SU-DHL-6 (cell line): ENCODE measurements around the gene GART.

Experiments
- H2AFZ ChIP-seq: fragments of 200-600 bp; sonication (generic); 2 replicates; pipeline ENCODE4 v1.6.1; 2014; ENCODE audit warnings: low read depth, mild to moderate bottlenecking, moderate library complexity, mixed read lengths, antibody characterized with exemption, low read length; ENCODE audit not compliant: severe bottlenecking
- H3F3A ChIP-seq: fragments of 200-600 bp; shearing (Covaris generic); 2 replicates; pipeline ENCODE4 v1.6.0; 2016; ENCODE audit warnings: antibody characterized with exemption, mild to moderate bottlenecking; ENCODE audit not compliant: insufficient read depth
- H3K27ac ChIP-seq: fragments of 200-600 bp; sonication (generic); 2 replicates; pipeline ENCODE4 v1.5.1; 2016; ENCODE audit warnings: low read depth, mild to moderate bottlenecking, low read length, moderate library complexity, mixed read lengths
- H3K27me3 ChIP-seq: fragments of 200-600 bp; sonication (generic), shearing (Covaris generic); 2 replicates; pipeline ENCODE4 v1.6.0; 2014; ENCODE audit warnings: mild to moderate bottlenecking, low read length
- H3K36me3 ChIP-seq: fragments of 200-600 bp; sonication (generic); 2 replicates; pipeline ENCODE4 v1.6.1; 2014; ENCODE audit warnings: mild to moderate bottlenecking, low read length, mixed read lengths
- H3K4me2 ChIP-seq: fragments of 300-600, 200-600 bp; shearing (Covaris generic), sonication (generic); 2 replicates; pipeline ENCODE4 v1.6.0; 2014; ENCODE audit warnings: low read length, low read depth, mild to moderate bottlenecking; ENCODE audit not compliant: poor library complexity, severe bottlenecking
- H3K4me3 ChIP-seq: fragments of 200-600 bp; sonication (generic); 2 replicates; pipeline ENCODE4 v1.5.1; 2014; ENCODE audit warnings: antibody characterized with exemption, low read length, mild to moderate bottlenecking, mixed read lengths; ENCODE audit not compliant: insufficient read depth, poor library complexity, severe bottlenecking
- H3K79me2 ChIP-seq: fragments of 200-600 bp; sonication (generic); 2 replicates; pipeline ENCODE4 v1.6.1; 2014; ENCODE audit warnings: mild to moderate bottlenecking, low read length, moderate library complexity; ENCODE audit not compliant: insufficient read depth
- H3K9ac ChIP-seq: fragments of 200-600 bp; sonication (generic); 2 replicates; pipeline ENCODE4 v1.7.0; 2014; ENCODE audit warnings: mild to moderate bottlenecking, low read length
- H3K9me2 ChIP-seq: fragments of 200-600 bp; sonication (generic); replicated peaks from 2 replicates; pipeline ENCODE4 v1.6.1; 2014; ENCODE audit warnings: low read length; ENCODE audit not compliant: insufficient read depth
- H3K9me3 ChIP-seq: fragments of 200-600 bp; sonication (generic); 2 replicates; pipeline ENCODE4 v1.6.1; 2014; ENCODE audit warnings: low read length, mixed read lengths; ENCODE audit not compliant: insufficient read depth
- H4K20me1 ChIP-seq: fragments of 200-600 bp; sonication (generic); 2 replicates; pipeline ENCODE4 v1.6.1; 2014; ENCODE audit warnings: low read depth, mild to moderate bottlenecking, antibody characterized with exemption, low read length, moderate library complexity, mixed read lengths
- EZH2phosphoT487 ChIP-seq: fragments of 200-600 bp; sonication (generic), shearing (Covaris generic); conservative IDR thresholded peaks from 2 replicates; pipeline ENCODE4 v1.6.1; 2018; ENCODE audit warnings: mild to moderate bottlenecking, antibody characterized with exemption, low read length, moderate library complexity, mixed read lengths
- TF ChIP-seq, protein P1 (sequence below): fragments of 200-600 bp; sonication (generic); IDR thresholded peaks from one replicate; pipeline ENCODE4 v1.5.1; 2017; ENCODE audit warnings: antibody characterized with exemption, mild to moderate bottlenecking, low read length, moderate library complexity; ENCODE audit not compliant: insufficient read depth, poor library complexity, severe bottlenecking

Gene GART

DNA sequence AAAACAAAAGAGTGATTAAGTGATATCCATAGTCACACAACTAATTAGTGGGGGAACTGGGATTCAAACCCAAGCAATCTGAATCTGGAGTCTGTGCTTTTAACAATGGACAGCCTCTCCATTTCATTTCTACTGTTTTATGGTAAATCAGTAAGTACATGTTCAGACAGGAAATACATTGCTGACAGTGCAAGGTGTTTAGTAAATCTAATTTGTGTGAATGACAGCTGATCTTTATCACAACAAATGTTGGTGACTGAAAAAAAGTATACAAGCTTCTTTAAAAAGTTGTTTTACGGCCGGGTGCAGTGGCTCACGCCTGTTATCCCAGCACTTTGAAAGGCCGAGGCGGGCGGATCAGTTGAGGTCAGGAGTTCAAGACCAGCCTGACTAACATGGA, 26.0 kb upstream of the GART start:
- peaks cover 12% of the 10 kb centered on the region for H4K20me1 ChIP-seq

DNA sequence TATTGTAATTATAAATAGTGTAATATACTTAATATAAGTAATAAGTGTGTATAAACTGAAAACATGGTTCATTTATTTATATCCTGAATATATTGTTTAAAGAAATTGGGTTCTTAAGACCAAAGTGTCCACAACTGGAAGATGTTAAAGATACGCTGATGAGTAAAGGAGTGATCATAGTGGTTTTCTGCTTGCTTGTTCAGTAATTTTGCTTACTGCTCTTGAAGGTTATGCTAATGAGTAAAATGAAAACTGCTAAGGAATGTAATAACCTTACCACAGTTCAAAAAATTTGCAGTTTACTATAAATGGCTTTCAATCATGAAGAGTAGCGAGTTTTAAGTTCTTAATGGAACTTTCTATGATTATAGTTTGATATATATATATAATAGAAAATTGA, 24.6 kb upstream of the GART start:
- Histone ChIP-seq H3K4me2 (no peak overlapping the region), H3K27me3 (no peaks in the 10 kb centered on the region), H3K36me3 (peaks cover 76% of the 10 kb centered on the region), H3F3A (peaks cover 64% of the 10 kb centered on the region), H3K79me2 (peaks cover 25% of the 10 kb centered on the region), H3K9me3 (no peaks in the 10 kb centered on the region), H3K9ac (no peak overlapping the region), H3K4me3 (no peak overlapping the region), H3K27ac (no peak overlapping the region), H3K9me2 (no peaks in the 10 kb centered on the region), H4K20me1 (peaks cover 20% of the 10 kb centered on the region), H2AFZ (no peak overlapping the region)
- TF ChIP-seq, protein P1, sequence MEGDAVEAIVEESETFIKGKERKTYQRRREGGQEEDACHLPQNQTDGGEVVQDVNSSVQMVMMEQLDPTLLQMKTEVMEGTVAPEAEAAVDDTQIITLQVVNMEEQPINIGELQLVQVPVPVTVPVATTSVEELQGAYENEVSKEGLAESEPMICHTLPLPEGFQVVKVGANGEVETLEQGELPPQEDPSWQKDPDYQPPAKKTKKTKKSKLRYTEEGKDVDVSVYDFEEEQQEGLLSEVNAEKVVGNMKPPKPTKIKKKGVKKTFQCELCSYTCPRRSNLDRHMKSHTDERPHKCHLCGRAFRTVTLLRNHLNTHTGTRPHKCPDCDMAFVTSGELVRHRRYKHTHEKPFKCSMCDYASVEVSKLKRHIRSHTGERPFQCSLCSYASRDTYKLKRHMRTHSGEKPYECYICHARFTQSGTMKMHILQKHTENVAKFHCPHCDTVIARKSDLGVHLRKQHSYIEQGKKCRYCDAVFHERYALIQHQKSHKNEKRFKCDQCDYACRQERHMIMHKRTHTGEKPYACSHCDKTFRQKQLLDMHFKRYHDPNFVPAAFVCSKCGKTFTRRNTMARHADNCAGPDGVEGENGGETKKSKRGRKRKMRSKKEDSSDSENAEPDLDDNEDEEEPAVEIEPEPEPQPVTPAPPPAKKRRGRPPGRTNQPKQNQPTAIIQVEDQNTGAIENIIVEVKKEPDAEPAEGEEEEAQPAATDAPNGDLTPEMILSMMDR: no peak
- no peak for TF ChIP-seq EZH2phosphoT487

More for the DNA sequence above, 26.0 kb upstream of the GART start:
- no peaks in the 10 kb centered on the region for H3K27me3 ChIP-seq
- H3K79me2 ChIP-seq: peaks cover 17% of the 10 kb centered on the region
- H3K9ac ChIP-seq: no peak overlapping the region
- H3K4me3 ChIP-seq: no peak overlapping the region
- TF ChIP-seq, protein P1: no peak
- no peak for TF ChIP-seq EZH2phosphoT487
- no peak overlapping the region for H2AFZ ChIP-seq
- no peaks in the 10 kb centered on the region for H3K9me3 ChIP-seq
- H3K4me2 ChIP-seq: no peak overlapping the region
- no peak overlapping the region for H3K27ac ChIP-seq
- H3K9me2 ChIP-seq: no peaks in the 10 kb centered on the region
- H3F3A ChIP-seq: peaks cover 64% of the 10 kb centered on the region
- peaks cover 74% of the 10 kb centered on the region for H3K36me3 ChIP-seq

DNA sequence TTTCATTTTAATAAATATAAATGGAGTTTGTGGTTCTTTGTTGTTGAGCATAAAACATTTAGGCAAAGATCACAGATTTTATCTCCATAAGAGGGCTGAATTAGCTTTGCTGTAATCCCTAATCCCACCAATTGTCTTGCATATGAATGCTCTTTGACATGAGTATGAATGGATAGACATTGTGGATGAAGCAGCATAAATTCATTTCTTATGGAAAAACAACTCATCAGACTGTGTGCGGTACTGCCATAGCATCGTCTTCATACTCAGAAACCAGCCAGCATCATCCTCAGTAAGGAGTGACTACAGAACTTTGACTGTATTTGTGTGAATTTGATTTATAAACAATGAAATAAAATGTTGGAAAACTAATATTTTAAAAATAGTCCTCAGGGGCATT, 20.5 kb upstream of the GART start:
- Histone ChIP-seq H3F3A (peaks cover 58% of the 10 kb centered on the region; the same call in 1 of the 2 replicates), H2AFZ (no peak overlapping the region), H3K79me2 (peaks cover 60% of the 10 kb centered on the region), H3K9ac (no peak overlapping the region), H4K20me1 (peaks cover 55% of the 10 kb centered on the region), H3K9me3 (no peaks in the 10 kb centered on the region), H3K36me3 (peaks cover 84% of the 10 kb centered on the region), H3K27ac (no peak overlapping the region), H3K4me2 (no peak overlapping the region), H3K4me3 (no peak overlapping the region), H3K9me2 (no peaks in the 10 kb centered on the region), H3K27me3 (no peaks in the 10 kb centered on the region)
- TF ChIP-seq, protein P1: no peak
- no peak for TF ChIP-seq EZH2phosphoT487

DNA sequence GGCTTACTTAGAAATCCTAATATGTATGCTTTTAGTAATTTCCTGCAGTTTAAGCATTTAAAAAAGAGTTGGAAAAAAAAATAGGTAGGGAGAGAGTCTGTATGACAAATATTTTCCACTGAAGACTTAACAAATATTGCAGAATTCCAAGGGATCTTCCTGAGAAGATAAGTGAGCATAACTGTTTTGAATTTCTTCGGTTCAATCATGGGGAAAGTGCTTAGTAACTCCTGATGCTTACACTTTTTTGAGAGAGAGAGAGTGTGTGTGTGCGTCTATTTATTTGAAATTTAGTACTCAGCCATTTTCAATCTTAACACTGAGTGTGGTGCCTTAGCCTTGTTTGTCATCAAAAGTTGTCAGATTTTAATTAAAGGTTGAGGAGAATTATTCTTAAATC, 19.5 kb upstream of the GART start:
- H4K20me1 ChIP-seq: peaks cover 56% of the 10 kb centered on the region

More for the DNA sequence above, 19.5 kb upstream of the GART start:
- Histone ChIP-seq H3K27ac (no peak overlapping the region), H3K4me2 (no peak overlapping the region), H3K4me3 (no peak overlapping the region), H3F3A (peaks cover 55% of the 10 kb centered on the region; the same call in 1 of the 2 replicates), H2AFZ (no peak overlapping the region), H3K9ac (no peak overlapping the region), H3K27me3 (no peaks in the 10 kb centered on the region), H3K79me2 (peaks cover 70% of the 10 kb centered on the region), H3K9me2 (no peaks in the 10 kb centered on the region), H3K9me3 (no peaks in the 10 kb centered on the region), H3K36me3 (peaks cover 87% of the 10 kb centered on the region)
- TF ChIP-seq EZH2phosphoT487: no peak
- TF ChIP-seq, protein P1: no peak
